Naive thymus-derived CD8-positive, alpha-beta T cell (primary cell): ENCODE measurements around the gene RP9. TPM values are rescaled to one million over a fixed set of nuclear protein-coding genes. Genes with fewer than 3 reads are reported as not detected.

Source experiments
- ATAC-seq, 2 donors: fragments of 150-1000 bp; cut with Tn5 transposase in 1 of 2; sonication (Bioruptor Pico), chemical (Tn5 transposase) in 1 of 2; 1 replicate in 1 of 2; 2 replicates in 1 of 2; pipeline ENCODE4 v1.10.0; 2021; ENCODE audit warnings: mild to moderate bottlenecking in 2 of 2, moderate library complexity in 2 of 2
- POLR2A ChIA-PET: fragments of 350-600 bp; sonication (Branson Sonifier 250); formaldehyde crosslinking; loops from one replicate; lab custom pipeline; 2021; ENCODE audit warnings: antibody characterized with exemption; lab: Charles Lee
- DNase-seq, 10 donors: peaks; one replicate each; pipeline versions ENCODE4 v3.0.0 to v3.0.0-alpha.2; 2020 to 2022
- H3K27ac Mint-ChIP-seq, 10 donors: one replicate each; pipeline ENCODE4 v1.8.0; 2020 to 2022; ENCODE audit warnings: mild to moderate bottlenecking in 10 of 10, mixed read lengths in 10 of 10, moderate library complexity in 4 of 10, inconsistent platforms in 1 of 10
- H3K27me3 Mint-ChIP-seq, 5 donors: one replicate each; pipeline ENCODE4 v1.8.0; 2021 to 2022; ENCODE audit warnings: mixed read lengths in 5 of 5
- H3K36me3 Mint-ChIP-seq, 3 donors: one replicate each; pipeline ENCODE4 v1.8.0; 2020 to 2022; ENCODE audit warnings: mixed read lengths in 3 of 3, mild to moderate bottlenecking in 2 of 3, inconsistent platforms in 1 of 3
- H3K4me1 Mint-ChIP-seq, 4 donors: one replicate each; pipeline ENCODE4 v1.8.0; 2021 to 2022; ENCODE audit warnings: mixed read lengths in 4 of 4
- H3K4me3 Mint-ChIP-seq, 10 donors: one replicate each; pipeline ENCODE4 v1.8.0; 2020 to 2022; ENCODE audit warnings: mild to moderate bottlenecking in 10 of 10, mixed read lengths in 10 of 10, moderate library complexity in 6 of 10, inconsistent platforms in 1 of 10
- H3K9me3 Mint-ChIP-seq, 9 donors: one replicate each; pipeline ENCODE4 v1.8.0; 2020 to 2022; ENCODE audit warnings: mixed read lengths in 9 of 9, mild to moderate bottlenecking in 3 of 9, inconsistent platforms in 1 of 9, moderate library complexity in 1 of 9
- polyA plus RNA-seq, 3 donors: library from polyadenylated mRNA; unstranded; fragments of 300-500 nt; fragmentation: Illumina TruSeq; gene quantifications; one replicate each; pipeline ENCODE4 v1.2.3, GENCODE V29; 2021
- total RNA-seq, 8 experiments: library from RNA in 2 of 8; stranded (reverse) in 2 of 8; gene quantifications; one replicate each; pipeline ENCODE4 v1.2.3 and lab custom pipeline; 2021 to 2026

Gene RP9
- 10 to 100 TPM; 20.2 to 21.7 TPM for total RNA-seq
- polyA plus RNA-seq, result 10 to 100 TPM; 15.3 to 23.9 (median 20.3) TPM
- total RNA-seq (lab: John Stamatoyannopoulos, UW), result 11.8 to 27.9 (median 16.7) reads per million in 6 experiments

GRCh38 chr7:33109005-33109757 is at the start of gene RP9:
TSS of gene RP9 (minus strand) at chr7:33109404. CDS start at chr7:33109372, 32 bp downstream.
- no peaks in the 10 kb centered on the region for H3K9me3 Mint-ChIP-seq
- peak within 1 kb of the TSS; percentile 84 to 93 (median 87) for H3K4me3 Mint-ChIP-seq
- peaks cover 0 to 6% (median 0%) of the 10 kb centered on the region in 3 donors for H3K36me3 Mint-ChIP-seq
- DNase-seq (peak; percentile 65 to 83 (median 76)), ATAC-seq (peak; percentile 87 to 93)
- POLR2A ChIA-PET, result interaction anchor here (0.6 to 2.7 kb wide), 10 partner anchors 19 to 614 kb away, joined by 3 to 11 read pairs (median 5); partner anchors contain the start of genes AVL9, KBTBD2 and NT5C3A
- peaks cover 3 to 15% (median 5%) of the 10 kb centered on the region in 5 donors for H3K27me3 Mint-ChIP-seq
- H3K4me1 Mint-ChIP-seq, result peaks cover 13 to 50% (median 42%) of the 10 kb centered on the region in 4 donors
- peak within 1 kb of the TSS; percentile 77 to 91 (median 83) for H3K27ac Mint-ChIP-seq

GRCh38 chr7:33157781-33158180 is 48.6 kb upstream of the RP9 start:
- H3K4me1 Mint-ChIP-seq, result no peaks in the 10 kb centered on the region
- H3K27ac Mint-ChIP-seq, result no peak overlapping the region
- H3K27me3 Mint-ChIP-seq, result no peaks in the 10 kb centered on the region
- H3K4me3 Mint-ChIP-seq, result no peak overlapping the region
- peaks cover 0 to 11% (median 0%) of the 10 kb centered on the region in 9 donors for H3K9me3 Mint-ChIP-seq
- no peak for DNase-seq
- POLR2A ChIA-PET, result no interaction called here
- H3K36me3 Mint-ChIP-seq, result peaks cover 0 to 63% (median 51%) of the 10 kb centered on the region in 3 donors
- no peak for ATAC-seq

- H3K36me3 Mint-ChIP-seq, result peaks cover 0 to 58% (median 47%) of the 10 kb centered on the region in 3 donors
These were observed 48.1 kb upstream of the RP9 start for GRCh38 chr7:33157311-33157710.

GRCh38 chr7:33156441-33156840 is 47.2 kb upstream of the RP9 start:
- ATAC-seq (no peak), DNase-seq (no peak)
- no peaks in the 10 kb centered on the region for H3K4me1 Mint-ChIP-seq
- no peak overlapping the region for H3K4me3 Mint-ChIP-seq
- H3K9me3 Mint-ChIP-seq, result peaks cover 0 to 3% (median 0%) of the 10 kb centered on the region in 9 donors
- peaks cover 0 to 49% (median 39%) of the 10 kb centered on the region in 3 donors for H3K36me3 Mint-ChIP-seq
- no peaks in the 10 kb centered on the region for H3K27me3 Mint-ChIP-seq
- peak overlapping the region in 1 of 10 donors; percentile 71 for H3K27ac Mint-ChIP-seq
- POLR2A ChIA-PET, result no interaction called here

More at GRCh38 chr7:33157311-33157710, 48.1 kb upstream of the RP9 start:
- no peak overlapping the region for H3K27ac Mint-ChIP-seq
- ATAC-seq (no peak), DNase-seq (no peak)
- no peaks in the 10 kb centered on the region for H3K4me1 Mint-ChIP-seq
- peaks cover 0 to 6% (median 0%) of the 10 kb centered on the region in 9 donors for H3K9me3 Mint-ChIP-seq
- POLR2A ChIA-PET, result interaction anchor here (0.6 kb wide), 1 partner anchor 369 kb away, joined by 4 read pairs; no protein-coding TSS in a partner anchor
- H3K4me3 Mint-ChIP-seq, result no peak overlapping the region
- no peaks in the 10 kb centered on the region for H3K27me3 Mint-ChIP-seq

- Mint-ChIP-seq H3K4me3 (no peak overlapping the region), H3K27me3 (no peaks in the 10 kb centered on the region), H3K4me1 (no peaks in the 10 kb centered on the region), H3K9me3 (no peaks in the 10 kb centered on the region), H3K27ac (no peak overlapping the region), H3K36me3 (peaks cover 0 to 46% (median 33%) of the 10 kb centered on the region in 3 donors)
- ATAC-seq (no peak), DNase-seq (no peak)
- POLR2A ChIA-PET, result no interaction called here
These were observed 46.6 kb upstream of the RP9 start for GRCh38 chr7:33155811-33156210.

- ATAC-seq (no peak), DNase-seq (no peak)
- Mint-ChIP-seq H3K27ac (no peak overlapping the region), H3K36me3 (peaks cover 0 to 41% (median 21%) of the 10 kb centered on the region in 3 donors), H3K4me3 (no peak overlapping the region), H3K27me3 (no peaks in the 10 kb centered on the region), H3K9me3 (no peaks in the 10 kb centered on the region), H3K4me1 (peaks cover 0 to 5% (median 0%) of the 10 kb centered on the region in 4 donors)
- POLR2A ChIA-PET, result no interaction called here
These were observed 42.9 kb upstream of the RP9 start for GRCh38 chr7:33152087-33152486.

- POLR2A ChIA-PET, result no interaction called here
- peaks cover 8 to 20% (median 11%) of the 10 kb centered on the region in 4 donors for H3K4me1 Mint-ChIP-seq
- H3K27ac Mint-ChIP-seq, result no peak overlapping the region
These were observed 36.0 kb upstream of the RP9 start for GRCh38 chr7:33145156-33145555.

GRCh38 chr7:33143996-33144718 is 35.0 kb upstream of the RP9 start:
- DNase-seq (no peak), ATAC-seq (no peak)
- Mint-ChIP-seq H3K9me3 (peaks cover 0 to 8% (median 3%) of the 10 kb centered on the region in 9 donors), H3K27ac (no peak overlapping the region), H3K4me1 (peaks cover 10 to 23% (median 15%) of the 10 kb centered on the region in 4 donors), H3K4me3 (no peak overlapping the region), H3K36me3 (peaks cover 5 to 31% (median 16%) of the 10 kb centered on the region in 3 donors), H3K27me3 (no peaks in the 10 kb centered on the region)
- POLR2A ChIA-PET, result no interaction called here

More at GRCh38 chr7:33145156-33145555, 36.0 kb upstream of the RP9 start:
- H3K36me3 Mint-ChIP-seq, result peaks cover 5 to 31% (median 18%) of the 10 kb centered on the region in 3 donors
- H3K4me3 Mint-ChIP-seq, result no peak overlapping the region
- peaks cover 0 to 8% (median 3%) of the 10 kb centered on the region in 9 donors for H3K9me3 Mint-ChIP-seq
- ATAC-seq, result no peak
- no peak for DNase-seq
- H3K27me3 Mint-ChIP-seq, result no peaks in the 10 kb centered on the region

GRCh38 chr7:33142585-33142984 is 33.4 kb upstream of the RP9 start:
- DNase-seq, result no peak
- Mint-ChIP-seq H3K4me1 (peaks cover 10 to 28% (median 16%) of the 10 kb centered on the region in 4 donors), H3K4me3 (no peak overlapping the region), H3K36me3 (peaks cover 5 to 25% (median 15%) of the 10 kb centered on the region in 3 donors), H3K27ac (no peak overlapping the region), H3K9me3 (peaks cover 0 to 8% (median 3%) of the 10 kb centered on the region in 9 donors), H3K27me3 (no peaks in the 10 kb centered on the region)
- POLR2A ChIA-PET, result no interaction called here
- ATAC-seq, result no peak

GRCh38 chr7:33137103-33137502 is 27.9 kb upstream of the RP9 start:
- Mint-ChIP-seq H3K36me3 (peaks cover 6 to 23% (median 6%) of the 10 kb centered on the region in 3 donors), H3K4me1 (peaks cover 7 to 20% (median 16%) of the 10 kb centered on the region in 4 donors), H3K4me3 (no peak overlapping the region), H3K27me3 (peaks cover 0 to 1% (median 0%) of the 10 kb centered on the region in 5 donors), H3K9me3 (peaks cover 0 to 17% (median 9%) of the 10 kb centered on the region in 9 donors), H3K27ac (no peak overlapping the region)
- no peak for ATAC-seq
- POLR2A ChIA-PET, result no interaction called here
- DNase-seq, result no peak

- peaks cover 0 to 1% (median 0%) of the 10 kb centered on the region in 5 donors for H3K27me3 Mint-ChIP-seq
- ATAC-seq (no peak), DNase-seq (peak in 1 of 10 donors; percentile 5)
- peaks cover 0 to 7% (median under 1%) of the 10 kb centered on the region in 9 donors for H3K9me3 Mint-ChIP-seq
- peaks cover 0 to 12% (median 2%) of the 10 kb centered on the region in 3 donors for H3K36me3 Mint-ChIP-seq
- peak overlapping the region; percentile 94 to 98 (median 97) for H3K4me3 Mint-ChIP-seq
- POLR2A ChIA-PET, result interaction anchor here (0.9 to 1.7 kb wide), 3 partner anchors 68 to 239 kb away, joined by 3 to 7 read pairs (median 4); partner anchors contain the start of genes KBTBD2 and NT5C3A
- H3K27ac Mint-ChIP-seq, result peak overlapping the region; percentile 80 to 97 (median 95)
- H3K4me1 Mint-ChIP-seq, result peaks cover 13 to 33% (median 26%) of the 10 kb centered on the region in 4 donors
These were observed 21.0 kb upstream of the RP9 start for GRCh38 chr7:33130184-33130583.

GRCh38 chr7:33129806-33130153 is 20.6 kb upstream of the RP9 start:
- Mint-ChIP-seq H3K9me3 (peaks cover 0 to 4% (median 0%) of the 10 kb centered on the region in 9 donors), H3K27me3 (peaks cover 0 to 1% (median 0%) of the 10 kb centered on the region in 5 donors), H3K36me3 (peaks cover 0 to 8% (median 0%) of the 10 kb centered on the region in 3 donors), H3K27ac (peak overlapping the region; percentile 80 to 97 (median 95)), H3K4me3 (peak overlapping the region; percentile 94 to 98 (median 97)), H3K4me1 (peaks cover 13 to 33% (median 26%) of the 10 kb centered on the region in 4 donors)
- no peak for DNase-seq
- POLR2A ChIA-PET, result interaction anchor here (0.9 to 1.7 kb wide), 3 partner anchors 67 to 238 kb away, joined by 3 to 7 read pairs (median 4); partner anchors contain the start of genes KBTBD2 and NT5C3A
- peak in 1 of 2 donors; percentile 11 for ATAC-seq
